K562 (cell line): ENCODE results near the gene RUVBL1. TPM values are rescaled to one million over a fixed set of nuclear protein-coding genes. Genes with fewer than 3 reads are reported as not detected.

Source experiments
- ARNT ChIP-seq, 2 experiments: fragments of 450-650 bp; IDR thresholded peaks; 2 replicates each; pipeline ENCODE4 v1.6.1; 2016; ENCODE audit warnings: mild to moderate bottlenecking in 1 of 2
- BMI1 ChIP-seq: fragments of 150-350 bp; IDR thresholded peaks from 2 replicates; pipeline ENCODE4 v1.6.1; 2014; ENCODE audit warnings: low read length
- BRD4 ChIP-seq: fragments of 200-600 bp; sonication (generic); IDR thresholded peaks from 2 replicates; pipeline ENCODE4 v1.6.1; 2017; ENCODE audit warnings: inconsistent platforms
- DMBX1 ChIP-seq: fragments of 250-450 bp; sonication (Bioruptor Pico); IDR thresholded peaks from 2 replicates; pipeline ENCODE4 v1.8.0; 2022; ENCODE audit warnings: inconsistent platforms, mild to moderate bottlenecking, moderate library complexity, borderline replicate concordance
- ESRRA ChIP-seq: fragments of 450-650 bp; IDR thresholded peaks from 2 replicates; pipeline ENCODE4 v1.6.1; 2014; ENCODE audit warnings: low read depth, mild to moderate bottlenecking, moderate library complexity, borderline replicate concordance
- ESRRB ChIP-seq: fragments of 250-450 bp; sonication (Bioruptor Pico); IDR thresholded peaks from 2 replicates; pipeline ENCODE4 v1.5.0; 2020; ENCODE audit warnings: mild to moderate bottlenecking, moderate library complexity, borderline replicate concordance
- FOXJ3 ChIP-seq: sonication (generic); formaldehyde crosslinking; IDR thresholded peaks from 2 replicates; pipeline ENCODE4 v1.4.0; 2020; ENCODE audit warnings: mild to moderate bottlenecking, missing genetic modification reagents
- FOXM1 ChIP-seq, 2 experiments: fragments of 450-650 bp in 1 of 2; sonication (generic) in 1 of 2; formaldehyde crosslinking in 1 of 2; IDR thresholded peaks; 2 replicates each; pipeline versions ENCODE4 v1.6.1 to v1.9.0; 2017 to 2022; ENCODE audit warnings: low read depth in 2 of 2, mild to moderate bottlenecking in 2 of 2, missing genetic modification reagents in 1 of 2, moderate library complexity in 1 of 2
- FUS ChIP-seq: fragments of 200-400 bp; formaldehyde crosslinking; optimal IDR thresholded peaks from 2 replicates; pipeline ENCODE3; 2017; ENCODE audit warnings: low read depth, low read length
- GABPA ChIP-seq: fragments of 200-800 bp; sonication (Bioruptor generic); conservative IDR thresholded peaks from 2 replicates; pipeline ENCODE4 v1.6.1; 2016; ENCODE audit warnings: low read depth, missing genetic modification characterization, missing compliant biosample characterization
- MAZ ChIP-seq, 2 experiments: fragments of 450-650 bp in 1 of 2; sonication (generic) in 1 of 2; formaldehyde crosslinking; IDR thresholded peaks in 1 of 2; conservative IDR thresholded peaks in 1 of 2; 2 replicates each; pipeline versions ENCODE4 v1.4.0 to v1.5.0; 2020; ENCODE audit warnings: mild to moderate bottlenecking in 1 of 2, missing genetic modification reagents in 1 of 2
- NFXL1 ChIP-seq: fragments of 450-650 bp; formaldehyde crosslinking; IDR thresholded peaks from 2 replicates; pipeline ENCODE4 v1.4.0; 2021; ENCODE audit warnings: mild to moderate bottlenecking
- NR4A1 ChIP-seq, 2 experiments: fragments of 250-450 bp in 1 of 2; fragments of 450-650 bp in 1 of 2; sonication (Bioruptor Pico) in 1 of 2; IDR thresholded peaks; 2 replicates each; pipeline versions ENCODE4 v1.4.0 to v1.6.1; 2016 to 2020; ENCODE audit warnings: mild to moderate bottlenecking in 2 of 2, missing compliant biosample characterization in 1 of 2, missing genetic modification characterization in 1 of 2, moderate library complexity in 1 of 2
- NRF1 ChIP-seq, 2 experiments: fragments of 450-650 bp; IDR thresholded peaks in 1 of 2; conservative IDR thresholded peaks in 1 of 2; 2 replicates each; pipeline ENCODE4 v1.6.1; 2014; ENCODE audit warnings: mild to moderate bottlenecking in 2 of 2
- PYGO2 ChIP-seq: fragments of 450-650 bp; IDR thresholded peaks from 2 replicates; pipeline ENCODE4 v1.6.1; 2016; ENCODE audit warnings: mild to moderate bottlenecking, missing genetic modification characterization, moderate library complexity, missing compliant biosample characterization
- SMAD2 ChIP-seq: fragments of 150-350 bp; IDR thresholded peaks from 2 replicates; pipeline ENCODE4 v1.6.1; 2014; ENCODE audit warnings: low read depth, mild to moderate bottlenecking, low read length
- VEZF1 ChIP-seq: fragments of 200-800 bp; sonication (Bioruptor generic); IDR thresholded peaks from 2 replicates; pipeline ENCODE4 v1.6.1; 2017; ENCODE audit warnings: missing genetic modification characterization, missing compliant biosample characterization
- ZFP36 ChIP-seq: fragments of 150-350 bp; IDR thresholded peaks from 2 replicates; pipeline ENCODE4 v1.6.1; 2018; ENCODE audit warnings: low read length, low read depth; ENCODE audit not compliant: partially characterized antibody
- ZNF583 ChIP-seq: fragments of 250-450 bp; sonication (Bioruptor Pico); IDR thresholded peaks from 2 replicates; pipeline ENCODE4 v1.4.0; 2020
- ZNF584 ChIP-seq: fragments of 200-800 bp; sonication (Bioruptor generic); IDR thresholded peaks from 2 replicates; pipeline ENCODE4 v1.6.1; 2016; ENCODE audit warnings: low read depth, mild to moderate bottlenecking, missing genetic modification characterization, missing compliant biosample characterization
- polyA plus RNA-seq, 8 experiments: library from polyadenylated mRNA; depleted of rRNA in 4 of 8; stranded (reverse) in 5 of 8; unstranded in 3 of 8; fragments of >200 nt; fragmentation: Nextera tagmentation in 2 of 8; fragmentation: Illumina TruSeq in 1 of 8; extraction: Ambion mirVana in 2 of 8; extraction: Trizol in 1 of 8; gene quantifications; 2 replicates each; pipeline versions ENCODE4 v1.2.1 to v1.2.3, GENCODE V29; 2011 to 2014; ENCODE audit warnings: inconsistent platforms in 1 of 8, missing spikeins in 1 of 8
- total RNA-seq, 7 experiments: library from RNA; depleted of rRNA in 6 of 7; stranded (reverse); fragments of >200 nt in 6 of 7; fragmentation: Illumina TruSeq in 2 of 7; extraction: Trizol in 2 of 7; gene quantifications; 2 replicates each; pipeline versions ENCODE4 v1.2.1 to v1.2.3, GENCODE V29; 2011 to 2021; ENCODE audit warnings: low replicate concordance in 1 of 7
- TF ChIP-seq, protein P1 (sequence below), 2 experiments: IDR thresholded peaks; 2 replicates each; pipeline ENCODE4 v1.6.1; 2011; ENCODE audit warnings: borderline replicate concordance in 1 of 2, control low read depth in 1 of 2, low read depth in 1 of 2, low read length in 1 of 2, mild to moderate bottlenecking in 1 of 2, mixed read lengths in 1 of 2, moderate library complexity in 1 of 2; ENCODE audit not compliant: insufficient read depth in 1 of 2, insufficient read length in 1 of 2, poor library complexity in 1 of 2, severe bottlenecking in 1 of 2; ENCODE audit errors: extremely low read depth in 1 of 2
- TF ChIP-seq, protein P2 (sequence below): sonication (generic); formaldehyde crosslinking; IDR thresholded peaks from 2 replicates; pipeline ENCODE4 v1.8.1; 2023; ENCODE audit warnings: mild to moderate bottlenecking, missing genetic modification reagents

Gene RUVBL1
- total and polyA plus RNA-seq, 9 of the 15 experiments (the other 6 are each of a cell fraction or from before 2014, with no cell fraction given), result 20.7 to 147 (median 113) TPM

GRCh38 chr3:128076483-128077201 is 47.0 kb downstream of the RUVBL1 start (continued):
- TF ChIP-seq MAZ (CRISPR knock-in tag; conservative IDR thresholded peaks at IDR 0.05 in 1 of 2, IDR thresholded peaks at IDR 0.05 in 1 of 2), result peak; percentile 51 to 72; a peak in 3 of 4 replicates
- no peak for TF ChIP-seq ESRRB (CRISPR knock-in tag)
- no peak for TF ChIP-seq DMBX1
- no peak for TF ChIP-seq NR4A1 (CRISPR knock-in tag; IDR thresholded peaks at IDR 0.05)
- peak; percentile 45; the same call in 1 of the 2 replicates for TF ChIP-seq NR4A1 (tag; IDR thresholded peaks at IDR 0.05)
- no peak for TF ChIP-seq FOXJ3 (CRISPR knock-in tag)
- TF ChIP-seq ARNT (IDR thresholded peaks at IDR 0.05), result no peak
- TF ChIP-seq BMI1, result no peak
- no peak for TF ChIP-seq PYGO2 (tag)
- no peak for TF ChIP-seq ZNF583
- no peak for TF ChIP-seq GABPA (tag)
- no peak for TF ChIP-seq ZFP36
- TF ChIP-seq VEZF1 (CRISPR knock-in tag), result peak; percentile 85; the same call in 1 of the 2 replicates
- peak; percentile 68 to 74 for TF ChIP-seq NRF1 (conservative IDR thresholded peaks at IDR 0.05 in 1 of 2, IDR thresholded peaks at IDR 0.05 in 1 of 2)
- TF ChIP-seq ZNF584 (CRISPR knock-in tag), result no peak; the same call in 1 of the 2 replicates
- no peak for TF ChIP-seq FOXM1 (IDR thresholded peaks at IDR 0.05; ENCODE audit: low read depth)
- peak; percentile 65; the same call in 1 of the 2 replicates for TF ChIP-seq FOXM1 (CRISPR knock-in tag; IDR thresholded peaks at IDR 0.05; ENCODE audit: low read depth)
- TF ChIP-seq, protein P1, sequence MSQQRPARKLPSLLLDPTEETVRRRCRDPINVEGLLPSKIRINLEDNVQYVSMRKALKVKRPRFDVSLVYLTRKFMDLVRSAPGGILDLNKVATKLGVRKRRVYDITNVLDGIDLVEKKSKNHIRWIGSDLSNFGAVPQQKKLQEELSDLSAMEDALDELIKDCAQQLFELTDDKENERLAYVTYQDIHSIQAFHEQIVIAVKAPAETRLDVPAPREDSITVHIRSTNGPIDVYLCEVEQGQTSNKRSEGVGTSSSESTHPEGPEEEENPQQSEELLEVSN (IDR thresholded peaks at IDR 0.05; ENCODE audit: borderline replicate concordance in 1 of 2, extremely low read depth in 1 of 2, insufficient read depth in 1 of 2, insufficient read length in 1 of 2, low read depth in 1 of 2, low read length in 1 of 2, poor library complexity in 1 of 2, severe bottlenecking in 1 of 2), result peak; percentile 42 to 71
- no peak for TF ChIP-seq BRD4
- TF ChIP-seq, protein P2, sequence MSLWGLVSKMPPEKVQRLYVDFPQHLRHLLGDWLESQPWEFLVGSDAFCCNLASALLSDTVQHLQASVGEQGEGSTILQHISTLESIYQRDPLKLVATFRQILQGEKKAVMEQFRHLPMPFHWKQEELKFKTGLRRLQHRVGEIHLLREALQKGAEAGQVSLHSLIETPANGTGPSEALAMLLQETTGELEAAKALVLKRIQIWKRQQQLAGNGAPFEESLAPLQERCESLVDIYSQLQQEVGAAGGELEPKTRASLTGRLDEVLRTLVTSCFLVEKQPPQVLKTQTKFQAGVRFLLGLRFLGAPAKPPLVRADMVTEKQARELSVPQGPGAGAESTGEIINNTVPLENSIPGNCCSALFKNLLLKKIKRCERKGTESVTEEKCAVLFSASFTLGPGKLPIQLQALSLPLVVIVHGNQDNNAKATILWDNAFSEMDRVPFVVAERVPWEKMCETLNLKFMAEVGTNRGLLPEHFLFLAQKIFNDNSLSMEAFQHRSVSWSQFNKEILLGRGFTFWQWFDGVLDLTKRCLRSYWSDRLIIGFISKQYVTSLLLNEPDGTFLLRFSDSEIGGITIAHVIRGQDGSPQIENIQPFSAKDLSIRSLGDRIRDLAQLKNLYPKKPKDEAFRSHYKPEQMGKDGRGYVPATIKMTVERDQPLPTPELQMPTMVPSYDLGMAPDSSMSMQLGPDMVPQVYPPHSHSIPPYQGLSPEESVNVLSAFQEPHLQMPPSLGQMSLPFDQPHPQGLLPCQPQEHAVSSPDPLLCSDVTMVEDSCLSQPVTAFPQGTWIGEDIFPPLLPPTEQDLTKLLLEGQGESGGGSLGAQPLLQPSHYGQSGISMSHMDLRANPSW (CRISPR knock-in tag), result no peak
- peak; percentile 36; the same call in 1 of the 2 replicates for TF ChIP-seq ESRRA
- no peak for TF ChIP-seq SMAD2
- no peak for TF ChIP-seq NFXL1
- peak; percentile 66 for TF ChIP-seq FUS
